ENCODE data around the gene SARS1. TPM values are rescaled to one million over a fixed set of nuclear protein-coding genes. Genes with fewer than 3 reads are reported as not detected.

SARS1 gene
- total RNA-seq, 2 donors from 2014 or later = 123 to 132 TPM

DNA sequence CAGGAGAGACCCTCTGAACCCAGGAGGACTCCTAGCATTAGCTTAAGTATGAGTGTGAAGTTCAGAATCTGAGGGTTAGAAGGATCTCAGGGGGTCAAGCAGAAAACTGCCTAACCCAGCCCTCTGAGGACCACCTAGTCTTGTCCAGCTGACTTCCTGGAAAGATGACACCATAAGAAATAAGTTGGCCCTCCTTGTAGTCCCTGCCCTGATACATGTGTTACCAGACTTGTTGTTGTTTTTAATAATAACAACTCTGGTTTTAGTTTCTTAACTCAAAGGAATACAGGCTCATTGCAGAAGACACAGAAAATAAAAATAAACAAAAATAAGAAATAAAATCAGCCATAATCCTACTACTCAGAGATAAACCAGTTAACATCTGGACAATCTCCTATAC, 21.8 kb upstream of the SARS1 start:
- H3K27ac ChIP-seq = no peak overlapping the region
- H3K9me3 ChIP-seq = no peaks in the 10 kb centered on the region
- TF ChIP-seq POLR2A (IDR thresholded peaks at IDR 0.05) = no peak
- TF ChIP-seq, protein P1, sequence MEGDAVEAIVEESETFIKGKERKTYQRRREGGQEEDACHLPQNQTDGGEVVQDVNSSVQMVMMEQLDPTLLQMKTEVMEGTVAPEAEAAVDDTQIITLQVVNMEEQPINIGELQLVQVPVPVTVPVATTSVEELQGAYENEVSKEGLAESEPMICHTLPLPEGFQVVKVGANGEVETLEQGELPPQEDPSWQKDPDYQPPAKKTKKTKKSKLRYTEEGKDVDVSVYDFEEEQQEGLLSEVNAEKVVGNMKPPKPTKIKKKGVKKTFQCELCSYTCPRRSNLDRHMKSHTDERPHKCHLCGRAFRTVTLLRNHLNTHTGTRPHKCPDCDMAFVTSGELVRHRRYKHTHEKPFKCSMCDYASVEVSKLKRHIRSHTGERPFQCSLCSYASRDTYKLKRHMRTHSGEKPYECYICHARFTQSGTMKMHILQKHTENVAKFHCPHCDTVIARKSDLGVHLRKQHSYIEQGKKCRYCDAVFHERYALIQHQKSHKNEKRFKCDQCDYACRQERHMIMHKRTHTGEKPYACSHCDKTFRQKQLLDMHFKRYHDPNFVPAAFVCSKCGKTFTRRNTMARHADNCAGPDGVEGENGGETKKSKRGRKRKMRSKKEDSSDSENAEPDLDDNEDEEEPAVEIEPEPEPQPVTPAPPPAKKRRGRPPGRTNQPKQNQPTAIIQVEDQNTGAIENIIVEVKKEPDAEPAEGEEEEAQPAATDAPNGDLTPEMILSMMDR (IDR thresholded peaks at IDR 0.05) = no peak
- no peak for TF ChIP-seq POLR2AphosphoS5 (IDR thresholded peaks at IDR 0.05)
- intact Hi-C loops (cut with DNase I) = no loop called here
- H3K36me3 ChIP-seq = peaks cover 0 to 5% of the 10 kb centered on the region in 2 donors
- H3K4me3 ChIP-seq = no peak overlapping the region
- H3K4me1 ChIP-seq (replicated peaks) = no peaks in the 10 kb centered on the region
- no peaks in the 10 kb centered on the region for H3K27me3 ChIP-seq (replicated peaks; ENCODE audit: insufficient read depth)
- no peak for DNase-seq (ENCODE audit: low spot score)

DNA sequence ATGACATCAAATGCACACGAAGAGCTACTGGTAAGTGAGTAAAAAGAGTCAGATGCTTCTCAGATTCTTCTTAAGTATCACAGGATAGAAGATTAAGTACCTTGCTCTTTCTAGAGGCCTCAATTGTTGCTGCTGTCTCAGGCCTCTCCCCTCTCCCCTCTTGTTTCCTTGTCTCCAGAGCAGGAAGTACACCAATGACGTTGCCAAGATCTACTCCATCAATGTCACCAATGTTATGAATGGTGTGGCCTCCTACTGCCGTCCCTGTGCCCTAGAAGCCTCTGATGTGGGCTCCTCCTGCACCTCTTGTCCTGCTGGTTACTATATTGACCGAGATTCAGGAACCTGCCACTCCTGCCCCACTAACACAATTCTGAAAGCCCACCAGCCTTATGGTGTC, 21.3 kb upstream of the SARS1 start:
- no peak for DNase-seq (ENCODE audit: low spot score)
- Histone ChIP-seq H3K4me3 (no peak overlapping the region), H3K36me3 (peaks cover 0 to 5% of the 10 kb centered on the region in 2 donors), H3K27me3 (replicated peaks; ENCODE audit: insufficient read depth) (no peaks in the 10 kb centered on the region), H3K9me3 (no peaks in the 10 kb centered on the region), H3K27ac (no peak overlapping the region), H3K4me1 (replicated peaks) (no peaks in the 10 kb centered on the region)
- TF ChIP-seq, protein P1 (IDR thresholded peaks at IDR 0.05) = no peak
- TF ChIP-seq POLR2AphosphoS5 (IDR thresholded peaks at IDR 0.05) (no peak), POLR2A (IDR thresholded peaks at IDR 0.05) (no peak)
- WGBS = 39% methylated on average over 4 of the region's 4 CpGs
- intact Hi-C loops (cut with DNase I) = no loop called here

DNA sequence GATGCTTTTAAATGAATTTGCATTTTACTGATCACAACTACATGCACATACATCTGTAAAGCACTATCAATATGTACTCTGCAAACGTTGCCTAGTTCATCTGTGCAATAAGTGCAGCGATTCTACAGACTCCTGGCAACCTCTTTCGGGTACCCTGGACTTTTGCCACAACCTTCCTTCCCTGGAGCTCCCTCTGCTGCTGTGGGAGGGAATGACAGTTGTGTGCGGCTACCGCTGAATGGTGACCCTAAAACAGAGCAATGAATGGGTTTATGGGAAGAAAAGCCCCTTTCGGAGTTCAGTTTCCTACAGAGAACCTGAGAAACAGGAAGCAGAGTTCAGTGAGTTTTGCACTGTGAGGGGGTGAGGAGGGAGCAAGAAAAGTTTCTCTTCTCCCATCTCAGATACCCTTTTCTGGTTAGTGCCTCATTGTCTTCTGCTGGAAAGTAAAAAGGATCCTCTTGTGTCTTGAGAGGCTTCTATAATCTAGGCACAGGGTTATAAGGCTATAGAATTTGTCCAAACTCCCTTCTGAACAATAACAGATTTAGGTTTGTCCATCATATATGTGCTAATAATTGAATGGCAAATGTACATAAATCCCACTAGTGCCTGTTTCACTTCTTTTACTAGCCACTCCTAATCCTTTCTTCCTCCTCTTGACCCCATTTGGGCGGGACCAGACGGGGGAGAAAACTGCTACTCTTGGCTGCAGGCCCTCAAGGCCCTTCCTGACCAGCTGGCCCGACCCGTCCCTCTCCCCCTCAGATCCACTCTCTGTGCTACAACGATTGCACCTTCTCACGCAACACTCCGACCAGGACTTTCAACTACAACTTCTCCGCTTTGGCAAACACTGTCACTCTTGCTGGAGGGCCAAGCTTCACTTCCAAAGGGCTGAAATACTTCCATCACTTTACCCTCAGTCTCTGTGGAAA, 19.8 kb upstream of the SARS1 start:
- Histone ChIP-seq H3K4me1 (replicated peaks) (no peaks in the 10 kb centered on the region), H3K27ac (no peak overlapping the region), H3K27me3 (replicated peaks; ENCODE audit: insufficient read depth) (no peaks in the 10 kb centered on the region), H3K4me3 (no peak overlapping the region), H3K9me3 (no peaks in the 10 kb centered on the region), H3K36me3 (peaks cover 0 to 5% of the 10 kb centered on the region in 2 donors)
- TF ChIP-seq, protein P1 (IDR thresholded peaks at IDR 0.05) = peak in 3 of 4 experiments; percentile 51 to 63 (median 55)
- TF ChIP-seq POLR2A (IDR thresholded peaks at IDR 0.05) = no peak
- peak; percentile 64 for TF ChIP-seq POLR2AphosphoS5 (IDR thresholded peaks at IDR 0.05)
- WGBS = 71% methylated on average over 14 of the region's 14 CpGs
- intact Hi-C loops (cut with DNase I) = no loop called here
- DNase-seq (ENCODE audit: low spot score) = no peak

DNA sequence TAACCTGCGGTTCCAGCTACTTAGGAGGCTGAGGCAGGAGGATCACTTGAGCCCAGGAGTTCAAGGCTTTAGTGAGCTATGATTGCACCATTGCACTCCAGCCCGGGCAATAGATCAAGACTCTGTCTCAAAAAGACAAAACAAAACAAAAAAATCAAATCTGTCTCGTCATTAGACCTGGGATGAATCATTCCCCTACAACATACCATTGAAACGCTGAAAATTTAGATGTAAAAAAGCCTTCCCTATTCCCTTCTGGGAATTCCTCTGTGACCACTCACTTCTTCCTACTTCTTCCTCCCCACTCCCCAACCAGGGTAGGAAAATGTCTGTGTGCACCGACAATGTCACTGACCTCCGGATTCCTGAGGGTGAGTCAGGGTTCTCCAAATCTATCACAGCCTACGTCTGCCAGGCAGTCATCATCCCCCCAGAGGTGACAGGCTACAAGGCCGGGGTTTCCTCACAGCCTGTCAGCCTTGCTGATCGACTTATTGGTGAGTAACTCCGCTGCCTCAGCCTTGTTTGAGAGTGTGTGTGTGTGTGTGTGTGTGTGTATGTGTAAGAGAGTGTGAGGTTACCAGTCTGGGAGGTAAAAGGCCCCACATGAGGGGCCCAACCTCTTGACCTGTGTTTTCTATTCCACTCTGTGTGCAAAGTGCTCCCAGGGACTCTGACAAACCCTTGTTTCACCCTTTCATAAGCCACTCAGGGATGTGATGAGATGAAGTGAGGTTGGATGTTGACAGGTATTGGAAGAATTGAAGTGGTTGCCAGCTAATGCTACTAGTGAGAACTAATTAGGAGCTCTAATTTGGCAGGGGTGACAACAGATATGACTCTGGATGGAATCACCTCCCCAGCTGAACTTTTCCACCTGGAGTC, 16.3 kb upstream of the SARS1 start:
- 62% methylated on average over 10 of the region's 10 CpGs for WGBS
- Histone ChIP-seq H3K4me3 (no peak overlapping the region), H3K9me3 (no peaks in the 10 kb centered on the region), H3K27me3 (replicated peaks; ENCODE audit: insufficient read depth) (no peaks in the 10 kb centered on the region), H3K27ac (no peak overlapping the region), H3K4me1 (replicated peaks) (no peaks in the 10 kb centered on the region), H3K36me3 (no peaks in the 10 kb centered on the region)
- no peak for DNase-seq (ENCODE audit: low spot score)
- TF ChIP-seq POLR2A (IDR thresholded peaks at IDR 0.05) (no peak), POLR2AphosphoS5 (IDR thresholded peaks at IDR 0.05) (no peak)
- TF ChIP-seq, protein P1 (IDR thresholded peaks at IDR 0.05) = no peak
- intact Hi-C loops (cut with DNase I) = no loop called here

All from prostate gland (tissue), 2 donors.